Gastrocnemius medialis (tissue), 4 donors: ENCODE measurements around the gene CWC15.

Experiments
- CTCF ChIP-seq, 5 experiments: fragments of 450-650 bp in 3 of 5; fragments of 200-600 bp in 2 of 5; sonication (generic) in 2 of 5; IDR thresholded peaks in 4 of 5; conservative IDR thresholded peaks in 1 of 5; 1 replicate in 4 of 5; 2 replicates in 1 of 5; pipeline ENCODE4 v1.5.1; 2016 to 2019; ENCODE audit warnings: antibody characterized with exemption in 5 of 5, mild to moderate bottlenecking in 3 of 5, moderate library complexity in 3 of 5
- POLR2A ChIP-seq, 2 donors: fragments of 450-650 bp; IDR thresholded peaks; one replicate each; pipeline ENCODE4 v1.6.1; 2017; ENCODE audit warnings: antibody characterized with exemption in 2 of 2, mild to moderate bottlenecking in 2 of 2, moderate library complexity in 2 of 2

GRCh38 chr11:94993400-94993943 is 20.1 kb upstream of the CWC15 start:
- no peak for TF ChIP-seq CTCF (IDR thresholded peaks at IDR 0.05 in 4 of 5, conservative IDR thresholded peaks at IDR 0.05 in 1 of 5)
- TF ChIP-seq POLR2A (IDR thresholded peaks at IDR 0.05) = no peak
